ENCODE data around the gene PRUNE2.

The PRUNE2 gene

GRCh38 chr9:76891874-76892273 is 14.0 kb downstream of the PRUNE2 start:
- TF ChIP-seq CTCF (conservative IDR thresholded peaks at IDR 0.05; ENCODE audit: low read depth, low read length): no peak

GRCh38 chr9:76891279-76891678 is 14.6 kb downstream of the PRUNE2 start:
- no peak overlapping the region for H3K4me3 ChIP-seq (ENCODE audit: low read length)
- TF ChIP-seq CTCF (conservative IDR thresholded peaks at IDR 0.05; ENCODE audit: low read depth, low read length): no peak
- no peak for DNase-seq (ENCODE audit: low read depth)

More at GRCh38 chr9:76891874-76892273, 14.0 kb downstream of the PRUNE2 start:
- H3K4me3 ChIP-seq (ENCODE audit: low read length): no peak overlapping the region
- DNase-seq (ENCODE audit: low read depth): no peak

GRCh38 chr9:76887951-76888350 is 18.0 kb downstream of the PRUNE2 start:
- no peak for DNase-seq (ENCODE audit: low read depth)
- no peak for TF ChIP-seq CTCF (conservative IDR thresholded peaks at IDR 0.05; ENCODE audit: low read depth, low read length)
- no peak overlapping the region for H3K4me3 ChIP-seq (ENCODE audit: low read length)

GRCh38 chr9:76887003-76887821 is 18.7 kb downstream of the PRUNE2 start:
- H3K4me3 ChIP-seq (ENCODE audit: low read length): no peak overlapping the region
- DNase-seq (ENCODE audit: low read depth): no peak
- no peak for TF ChIP-seq CTCF (conservative IDR thresholded peaks at IDR 0.05; ENCODE audit: low read depth, low read length)

- no peak for DNase-seq (ENCODE audit: low read depth)
- TF ChIP-seq CTCF (conservative IDR thresholded peaks at IDR 0.05; ENCODE audit: low read depth, low read length): no peak
- no peak overlapping the region for H3K4me3 ChIP-seq (ENCODE audit: low read length)
These were observed 19.6 kb downstream of the PRUNE2 start for GRCh38 chr9:76886318-76886717.

GRCh38 chr9:76884823-76885222 is 21.1 kb downstream of the PRUNE2 start:
- no peak for DNase-seq (ENCODE audit: low read depth)
- H3K4me3 ChIP-seq (ENCODE audit: low read length): no peak overlapping the region
- TF ChIP-seq CTCF (conservative IDR thresholded peaks at IDR 0.05; ENCODE audit: low read depth, low read length): no peak

GRCh38 chr9:76883341-76883855 is 22.5 kb downstream of the PRUNE2 start:
- DNase-seq (ENCODE audit: low read depth): no peak
- no peak for TF ChIP-seq CTCF (conservative IDR thresholded peaks at IDR 0.05; ENCODE audit: low read depth, low read length)
- H3K4me3 ChIP-seq (ENCODE audit: low read length): no peak overlapping the region

Data from retinal pigment epithelial cell (primary cell).